HCT116 (cell line): ENCODE results near the gene SDC3. TPM values are rescaled to one million over a fixed set of nuclear protein-coding genes. Genes with fewer than 3 reads are reported as not detected.

Experiments
- ATAC-seq: fragments of 200-7000 bp; cut with Tn5 transposase; 2 replicates; pipeline ENCODE4 v1.9.1; 2020; ENCODE audit warnings: mild to moderate bottlenecking, moderate library complexity
- BruUV-seq: library from RNA; stranded (reverse); fragments of 400-500 nt; replicated peaks from 2 replicates; lab custom pipeline; 2021; lab: Mats Ljungman, UMichigan
- CTCF ChIA-PET: fragments of 300-600 bp; sonication (Branson Sonifier 250); formaldehyde crosslinking; loops from one replicate; lab custom pipeline; 2021; ENCODE audit warnings: antibody characterized with exemption; lab: Charles Lee
- POLR2A ChIA-PET: fragments of 300-600, 350-600 bp; sonication (Branson Sonifier 250); formaldehyde crosslinking; loops from one replicate; lab custom pipeline; 2021; ENCODE audit warnings: antibody characterized with exemption; lab: Charles Lee
- RAD21 ChIA-PET, 2 experiments: fragments of 300-600 bp; sonication (Branson Sonifier 250); formaldehyde crosslinking; loops; one replicate each; lab custom pipeline; 2023; ENCODE audit warnings: low total read pairs in 2 of 2; ENCODE audit not compliant: uncharacterized antibody in 2 of 2, unreplicated experiment in 2 of 2, low non-redundant PET in 1 of 2; lab: Charles Lee
- DNase-seq: peaks from one replicate; pipeline ENCODE4 v3.0.0-alpha.2; 2010; ENCODE audit warnings: low read depth, low spot score
- H2AFZ ChIP-seq: fragments of 200-600 bp; shearing (Covaris generic), sonication (generic); 2 replicates; pipeline ENCODE4 v1.6.1; 2017; ENCODE audit warnings: low read depth, mixed run types, mixed read lengths, antibody characterized with exemption, low read length; ENCODE audit not compliant: poor library complexity, severe bottlenecking
- H3K27ac ChIP-seq: 2 replicates; pipeline ENCODE4 v1.5.1; 2012; ENCODE audit warnings: low read depth, low read length
- H3K27me3 ChIP-seq: fragments of 200-600 bp; sonication (generic); 2 replicates; pipeline ENCODE4 v1.6.1; 2016; ENCODE audit warnings: mixed run types, low read length, mixed read lengths; ENCODE audit not compliant: insufficient read depth
- H3K36me3 ChIP-seq, 2 experiments: fragments of 200-500 bp in 1 of 2; fragments of 200-600 bp in 1 of 2; sonication (Bioruptor generic) in 1 of 2; sonication (generic) in 1 of 2; 2 replicates each; pipeline versions ENCODE4 v1.5.1 to v1.6.1; 2014 to 2016; ENCODE audit warnings: low read length in 2 of 2, inconsistent platforms in 1 of 2, mixed read lengths in 1 of 2, mixed run types in 1 of 2; ENCODE audit not compliant: insufficient read depth in 2 of 2, control insufficient read depth in 1 of 2
- H3K4me1 ChIP-seq, 2 experiments: fragments of 200-600 bp in 1 of 2; sonication (generic) in 1 of 2; 2 replicates each; pipeline versions ENCODE4 v1.5.1 to v1.6.1; 2012 to 2017; ENCODE audit warnings: low read length in 2 of 2, inconsistent platforms in 1 of 2, mild to moderate bottlenecking in 1 of 2, mixed read lengths in 1 of 2, mixed run types in 1 of 2, moderate library complexity in 1 of 2; ENCODE audit not compliant: insufficient read depth in 2 of 2, control insufficient read depth in 1 of 2
- H3K4me2 ChIP-seq: fragments of 200-600 bp; sonication (generic); 2 replicates; pipeline ENCODE4 v1.6.1; 2017; ENCODE audit warnings: mixed run types, low read length, mixed read lengths
- H3K4me3 ChIP-seq, 2 experiments: fragments of 200-600 bp in 1 of 2; sonication (generic) in 1 of 2; replicated peaks in 1 of 2; 2 replicates each; pipeline ENCODE4 v1.5.1; 2011 to 2016; ENCODE audit warnings: low read length in 2 of 2, control low read depth in 1 of 2, low read depth in 1 of 2, mild to moderate bottlenecking in 1 of 2, mixed read lengths in 1 of 2, mixed run types in 1 of 2
- H3K79me2 ChIP-seq: fragments of 200-600 bp; sonication (generic); 2 replicates; pipeline ENCODE4 v1.6.1; 2017; ENCODE audit warnings: mild to moderate bottlenecking, mixed run types, low read length, moderate library complexity, mixed read lengths; ENCODE audit not compliant: insufficient read depth
- H3K9ac ChIP-seq: fragments of 200-600 bp; sonication (generic); 2 replicates; pipeline ENCODE4 v1.6.1; 2016; ENCODE audit warnings: low read length, mixed read lengths
- H3K9me2 ChIP-seq: fragments of 200-600 bp; sonication (generic), shearing (Covaris generic); 2 replicates; pipeline ENCODE4 v1.6.1; 2017; ENCODE audit warnings: mixed run types, mild to moderate bottlenecking, moderate library complexity; ENCODE audit not compliant: insufficient read depth
- H3K9me3 ChIP-seq, 2 experiments: fragments of 200-500 bp in 1 of 2; fragments of 200-600 bp in 1 of 2; sonication (Bioruptor generic) in 1 of 2; sonication (generic) in 1 of 2; 2 replicates each; pipeline ENCODE4 v1.6.1; 2014 to 2017; ENCODE audit warnings: low read length in 2 of 2, mixed read lengths in 2 of 2, inconsistent platforms in 1 of 2, low read depth in 1 of 2, mild to moderate bottlenecking in 1 of 2, mixed run types in 1 of 2, moderate library complexity in 1 of 2; ENCODE audit not compliant: control insufficient read depth in 1 of 2, insufficient read depth in 1 of 2
- H4K20me1 ChIP-seq: fragments of 200-600 bp; sonication (generic), shearing (Covaris generic); 2 replicates; pipeline ENCODE4 v1.6.1; 2017; ENCODE audit warnings: mixed run types, mild to moderate bottlenecking, moderate library complexity; ENCODE audit not compliant: insufficient read depth
- CBX3 ChIP-seq: IDR thresholded peaks from 2 replicates; pipeline ENCODE4 v1.6.1; 2012; ENCODE audit warnings: low read depth
- CEBPB ChIP-seq: IDR thresholded peaks from 2 replicates; pipeline ENCODE4 v1.6.1; 2012; ENCODE audit warnings: low read depth
- EGR1 ChIP-seq: IDR thresholded peaks from 2 replicates; pipeline ENCODE4 v1.6.1; 2012; ENCODE audit warnings: low read depth
- ELF1 ChIP-seq: IDR thresholded peaks from 2 replicates; pipeline ENCODE4 v1.6.1; 2012; ENCODE audit warnings: low read depth, borderline replicate concordance
- EZH2 ChIP-seq: fragments of 200-600 bp; sonication (generic); IDR thresholded peaks from 2 replicates; pipeline ENCODE4 v1.6.1; 2017; ENCODE audit warnings: antibody characterized with exemption, mixed run types
- EZH2phosphoT487 ChIP-seq: fragments of 200-600 bp; IDR thresholded peaks from 2 replicates; pipeline ENCODE4 v1.6.1; 2018; ENCODE audit warnings: antibody characterized with exemption, borderline replicate concordance
- FOSL1 ChIP-seq: IDR thresholded peaks from 2 replicates; pipeline ENCODE4 v1.6.1; 2012; ENCODE audit warnings: low read depth
- POLR2A ChIP-seq: IDR thresholded peaks from 2 replicates; pipeline ENCODE4 v1.7.0; 2011; ENCODE audit warnings: borderline replicate concordance; ENCODE audit not compliant: insufficient read depth, insufficient read length; ENCODE audit errors: extremely low read depth
- POLR2AphosphoS5 ChIP-seq: IDR thresholded peaks from 2 replicates; pipeline ENCODE4 v1.6.1; 2011; ENCODE audit warnings: mild to moderate bottlenecking, low read depth, low read length, moderate library complexity
- RAD21 ChIP-seq: IDR thresholded peaks from 2 replicates; pipeline ENCODE4 v1.6.1; 2012; ENCODE audit warnings: low read depth, mild to moderate bottlenecking
- SIN3A ChIP-seq: IDR thresholded peaks from 2 replicates; pipeline ENCODE4 v1.6.1; 2012; ENCODE audit warnings: low read depth
- SP1 ChIP-seq: IDR thresholded peaks from 2 replicates; pipeline ENCODE4 v1.6.1; 2012; ENCODE audit warnings: low read depth
- ZFX ChIP-seq: fragments of 450-650 bp; IDR thresholded peaks from 2 replicates; pipeline ENCODE4 v1.6.1; 2017
- intact Hi-C: fragments of 100-400 bp; cut with micrococcal nuclease; formaldehyde crosslinking; loops from 2 replicates; pipeline ENCODE4 v1.10.0; 2022
- total RNA-seq: library from RNA; stranded (reverse); gene quantifications from one replicate; pipeline ENCODE4 v1.2.1, GENCODE V29; 2021; ENCODE audit not compliant: unreplicated experiment
- TF ChIP-seq, protein P1 (sequence below), 3 experiments: fragments of 200-600 bp in 1 of 3; sonication (generic) in 1 of 3; IDR thresholded peaks in 2 of 3; conservative IDR thresholded peaks in 1 of 3; 2 replicates each; pipeline ENCODE4 v1.5.1; 2012 to 2017; ENCODE audit warnings: low read depth in 2 of 3, low read length in 2 of 3, antibody characterized with exemption in 1 of 3, borderline replicate concordance in 1 of 3, control low read depth in 1 of 3, mild to moderate bottlenecking in 1 of 3, mixed read lengths in 1 of 3, mixed run types in 1 of 3, moderate library complexity in 1 of 3; ENCODE audit not compliant: insufficient read depth in 1 of 3
- TF ChIP-seq, protein P2 (sequence below): IDR thresholded peaks from 2 replicates; pipeline ENCODE4 v1.6.1; 2012; ENCODE audit warnings: low read depth
- TF ChIP-seq, protein P3 (sequence below): IDR thresholded peaks from 2 replicates; pipeline ENCODE4 v1.6.1; 2012

SDC3 gene
- total RNA-seq, 1 experiment from 2014 or later, result 40.1 TPM

DNA sequence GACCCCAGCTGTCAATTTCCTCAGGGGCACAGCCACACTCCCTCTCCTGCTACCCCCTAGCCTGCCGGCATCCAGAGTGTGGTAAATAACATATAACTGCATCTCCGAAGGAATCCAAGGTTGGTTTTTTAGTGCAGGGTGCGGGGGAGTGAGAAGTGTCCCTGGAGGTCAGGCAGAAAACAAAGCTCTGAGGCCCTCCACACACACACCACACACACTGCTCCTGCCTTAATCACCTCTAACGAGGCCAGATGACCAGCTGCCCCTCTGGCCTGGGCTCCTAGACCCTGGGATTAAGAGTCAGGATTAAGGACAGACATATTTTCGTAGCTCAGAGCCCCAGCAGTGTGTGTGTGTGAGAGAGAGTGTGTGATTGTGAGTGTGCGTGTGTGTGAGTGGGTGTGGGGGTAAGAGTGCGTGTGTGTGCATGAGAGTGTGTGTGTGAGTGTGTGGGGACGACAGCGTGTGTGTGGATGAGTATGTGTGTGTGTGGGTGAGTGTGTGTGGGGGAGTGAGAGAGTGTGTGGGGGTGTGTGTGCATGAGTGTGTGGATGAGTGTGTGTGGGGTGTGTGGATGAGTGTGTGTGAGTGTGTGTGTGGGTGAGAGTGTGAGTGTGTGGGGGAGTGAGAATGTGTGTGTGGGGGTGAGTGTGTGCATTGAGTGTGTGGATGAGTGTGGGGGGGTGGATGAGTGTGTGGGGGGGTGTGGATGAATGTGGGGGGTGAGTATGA, 14.6 kb downstream of the SDC3 start:
- Histone ChIP-seq H3K4me1 (peaks cover 0 to 6% of the 10 kb centered on the region in 2 experiments; a peak in 1 of 4 replicates), H2AFZ (no peak overlapping the region), H3K9me3 (no peaks in the 10 kb centered on the region), H3K36me3 (no peaks in the 10 kb centered on the region), H3K4me2 (no peak overlapping the region), H3K27ac (no peak overlapping the region), H4K20me1 (no peaks in the 10 kb centered on the region), H3K4me3 (no peak overlapping the region), H3K79me2 (no peaks in the 10 kb centered on the region), H3K27me3 (no peaks in the 10 kb centered on the region), H3K9ac (no peak overlapping the region), H3K9me2 (no peaks in the 10 kb centered on the region)
- TF ChIP-seq ZFX, result no peak
- no peak for TF ChIP-seq EZH2phosphoT487
- TF ChIP-seq CEBPB, result no peak
- no peak for TF ChIP-seq ELF1
- no peak for TF ChIP-seq EZH2
- no peak for TF ChIP-seq EGR1
- TF ChIP-seq POLR2A, result no peak
- no peak for TF ChIP-seq FOSL1
- TF ChIP-seq, protein P1, sequence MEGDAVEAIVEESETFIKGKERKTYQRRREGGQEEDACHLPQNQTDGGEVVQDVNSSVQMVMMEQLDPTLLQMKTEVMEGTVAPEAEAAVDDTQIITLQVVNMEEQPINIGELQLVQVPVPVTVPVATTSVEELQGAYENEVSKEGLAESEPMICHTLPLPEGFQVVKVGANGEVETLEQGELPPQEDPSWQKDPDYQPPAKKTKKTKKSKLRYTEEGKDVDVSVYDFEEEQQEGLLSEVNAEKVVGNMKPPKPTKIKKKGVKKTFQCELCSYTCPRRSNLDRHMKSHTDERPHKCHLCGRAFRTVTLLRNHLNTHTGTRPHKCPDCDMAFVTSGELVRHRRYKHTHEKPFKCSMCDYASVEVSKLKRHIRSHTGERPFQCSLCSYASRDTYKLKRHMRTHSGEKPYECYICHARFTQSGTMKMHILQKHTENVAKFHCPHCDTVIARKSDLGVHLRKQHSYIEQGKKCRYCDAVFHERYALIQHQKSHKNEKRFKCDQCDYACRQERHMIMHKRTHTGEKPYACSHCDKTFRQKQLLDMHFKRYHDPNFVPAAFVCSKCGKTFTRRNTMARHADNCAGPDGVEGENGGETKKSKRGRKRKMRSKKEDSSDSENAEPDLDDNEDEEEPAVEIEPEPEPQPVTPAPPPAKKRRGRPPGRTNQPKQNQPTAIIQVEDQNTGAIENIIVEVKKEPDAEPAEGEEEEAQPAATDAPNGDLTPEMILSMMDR (IDR thresholded peaks at IDR 0.05 in 2 of 3, conservative IDR thresholded peaks at IDR 0.05 in 1 of 3; ENCODE audit: borderline replicate concordance in 1 of 3, insufficient read depth in 1 of 3, low read depth in 2 of 3, low read length in 2 of 3), result no peak
- TF ChIP-seq SP1, result no peak
- no peak for TF ChIP-seq RAD21
- TF ChIP-seq, protein P2, sequence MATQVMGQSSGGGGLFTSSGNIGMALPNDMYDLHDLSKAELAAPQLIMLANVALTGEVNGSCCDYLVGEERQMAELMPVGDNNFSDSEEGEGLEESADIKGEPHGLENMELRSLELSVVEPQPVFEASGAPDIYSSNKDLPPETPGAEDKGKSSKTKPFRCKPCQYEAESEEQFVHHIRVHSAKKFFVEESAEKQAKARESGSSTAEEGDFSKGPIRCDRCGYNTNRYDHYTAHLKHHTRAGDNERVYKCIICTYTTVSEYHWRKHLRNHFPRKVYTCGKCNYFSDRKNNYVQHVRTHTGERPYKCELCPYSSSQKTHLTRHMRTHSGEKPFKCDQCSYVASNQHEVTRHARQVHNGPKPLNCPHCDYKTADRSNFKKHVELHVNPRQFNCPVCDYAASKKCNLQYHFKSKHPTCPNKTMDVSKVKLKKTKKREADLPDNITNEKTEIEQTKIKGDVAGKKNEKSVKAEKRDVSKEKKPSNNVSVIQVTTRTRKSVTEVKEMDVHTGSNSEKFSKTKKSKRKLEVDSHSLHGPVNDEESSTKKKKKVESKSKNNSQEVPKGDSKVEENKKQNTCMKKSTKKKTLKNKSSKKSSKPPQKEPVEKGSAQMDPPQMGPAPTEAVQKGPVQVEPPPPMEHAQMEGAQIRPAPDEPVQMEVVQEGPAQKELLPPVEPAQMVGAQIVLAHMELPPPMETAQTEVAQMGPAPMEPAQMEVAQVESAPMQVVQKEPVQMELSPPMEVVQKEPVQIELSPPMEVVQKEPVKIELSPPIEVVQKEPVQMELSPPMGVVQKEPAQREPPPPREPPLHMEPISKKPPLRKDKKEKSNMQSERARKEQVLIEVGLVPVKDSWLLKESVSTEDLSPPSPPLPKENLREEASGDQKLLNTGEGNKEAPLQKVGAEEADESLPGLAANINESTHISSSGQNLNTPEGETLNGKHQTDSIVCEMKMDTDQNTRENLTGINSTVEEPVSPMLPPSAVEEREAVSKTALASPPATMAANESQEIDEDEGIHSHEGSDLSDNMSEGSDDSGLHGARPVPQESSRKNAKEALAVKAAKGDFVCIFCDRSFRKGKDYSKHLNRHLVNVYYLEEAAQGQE, result no peak
- TF ChIP-seq, protein P3, sequence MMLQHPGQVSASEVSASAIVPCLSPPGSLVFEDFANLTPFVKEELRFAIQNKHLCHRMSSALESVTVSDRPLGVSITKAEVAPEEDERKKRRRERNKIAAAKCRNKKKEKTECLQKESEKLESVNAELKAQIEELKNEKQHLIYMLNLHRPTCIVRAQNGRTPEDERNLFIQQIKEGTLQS, result no peak
- TF ChIP-seq POLR2AphosphoS5, result no peak
- TF ChIP-seq SIN3A, result no peak
- TF ChIP-seq CBX3, result no peak
- ATAC-seq (no peak), DNase-seq (no peak)
- ChIA-PET CTCF (no interaction called here), POLR2A (no interaction called here), RAD21 (no interaction called here)
- intact Hi-C loops, result no loop called here
- BruUV-seq, result no TSS peak
